Retinal pigment epithelial cell (primary cell): ENCODE data around the gene TCP11L2.
"Not testable (repeated sequence)": the region's sequence is repeated elsewhere in the genome, so short reads cannot be mapped to it uniquely, and the experiment has no call there.

Experiments
- DNase-seq: peaks from one replicate; pipeline ENCODE4 v3.0.0-alpha.2; 2010; ENCODE audit warnings: low read depth
- H3K4me3 ChIP-seq: 2 replicates; pipeline ENCODE4 v1.5.1; 2011; ENCODE audit warnings: mild to moderate bottlenecking, low read length, control low read depth, moderate library complexity
- CTCF ChIP-seq: conservative IDR thresholded peaks from 2 replicates; pipeline ENCODE4 v1.5.1; 2011; ENCODE audit warnings: low read depth, low read length, control low read depth, inconsistent platforms

Gene TCP11L2

GRCh38 chr12:106284358-106285105, 18.0 kb upstream of the TCP11L2 start:
- TF ChIP-seq CTCF: no peak
- no peak overlapping the region for H3K4me3 ChIP-seq
- no peak for DNase-seq

- no peak overlapping the region for H3K4me3 ChIP-seq
- DNase-seq: no peak
- TF ChIP-seq CTCF: no peak
Observed at GRCh38 chr12:106285982-106286381, 16.6 kb upstream of the TCP11L2 start.

GRCh38 chr12:106286576-106287162, 15.9 kb upstream of the TCP11L2 start:
- not testable (repeated sequence) for H3K4me3 ChIP-seq, DNase-seq

GRCh38 chr12:106287364-106287763, 15.2 kb upstream of the TCP11L2 start:
- no peak for DNase-seq
- TF ChIP-seq CTCF: no peak
- no peak overlapping the region for H3K4me3 ChIP-seq

GRCh38 chr12:106288101-106288493, 14.4 kb upstream of the TCP11L2 start:
- no peak for DNase-seq
- no peak overlapping the region for H3K4me3 ChIP-seq
- no peak for TF ChIP-seq CTCF

GRCh38 chr12:106288494-106289195, 13.9 kb upstream of the TCP11L2 start:
- TF ChIP-seq CTCF: no peak
- no peak for DNase-seq
- no peak overlapping the region for H3K4me3 ChIP-seq

GRCh38 chr12:106289196-106289681, 13.3 kb upstream of the TCP11L2 start:
- no peak overlapping the region for H3K4me3 ChIP-seq
- no peak for DNase-seq
- no peak for TF ChIP-seq CTCF
